ENCODE data around the gene DNAJC25.

GRCh38 chr9:111622626-111623025, 8.5 kb upstream of the DNAJC25 start:
- TF ChIP-seq CTCF (IDR thresholded peaks at IDR 0.05) (no peak), POLR2A (IDR thresholded peaks at IDR 0.05) (no peak)
